ENCODE results near the gene KIF16B. TPM values are rescaled to one million over a fixed set of nuclear protein-coding genes. Genes with fewer than 3 reads are reported as not detected.

Gene KIF16B
- total RNA-seq, 6 experiments from 2014 or later = 0.31 to 3.4 (median 3.2) TPM

DNA sequence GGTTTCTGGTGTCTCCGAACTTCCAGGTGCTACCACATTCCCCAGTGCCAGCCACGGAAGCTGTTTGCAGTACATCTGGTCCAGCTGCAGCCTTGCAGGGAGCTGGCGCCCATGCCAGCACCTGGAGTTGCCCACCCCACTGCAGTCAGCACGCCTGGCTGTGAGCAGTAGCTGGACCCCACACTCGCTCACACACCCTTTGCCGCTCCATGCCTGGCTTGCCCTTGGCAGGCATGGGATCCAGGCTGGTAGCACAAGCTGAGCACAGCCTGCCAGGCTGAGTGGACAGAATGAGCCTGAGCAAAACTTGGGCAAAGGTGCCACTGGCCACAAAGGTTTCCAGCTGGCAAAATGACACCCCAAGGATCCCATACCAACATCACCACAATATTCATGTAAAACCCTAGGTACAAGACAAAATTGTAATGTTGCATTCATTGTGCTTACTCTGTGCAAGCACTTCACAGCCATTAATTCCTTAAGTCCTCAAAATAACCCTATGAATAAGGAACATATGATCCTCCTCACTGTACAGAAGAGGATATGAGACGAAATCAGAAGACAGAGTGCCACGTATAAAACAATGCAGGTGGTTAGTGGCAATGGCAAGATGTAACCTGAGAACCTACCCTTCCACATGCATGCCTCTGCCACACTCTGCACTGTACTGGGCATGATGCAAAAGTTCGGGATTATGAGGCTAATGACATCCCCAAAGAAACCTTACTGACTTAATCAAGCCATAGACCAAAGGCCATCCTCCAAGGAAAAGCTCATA, 18.3 kb downstream of the KIF16B start:
- Mint-ChIP-seq H3K4me1 (ENCODE audit: low read depth) (no peaks in the 10 kb centered on the region), H3K27me3 (ENCODE audit: insufficient read depth) (no peaks in the 10 kb centered on the region; the same call in 1 of the 2 replicates), H3K36me3 (ENCODE audit: low read depth) (no peaks in the 10 kb centered on the region), H3K4me3 (no peak overlapping the region), H3K9me3 (peaks cover 46% of the 10 kb centered on the region), H3K27ac (no peak overlapping the region)
- DNase-seq = no peak
- TF ChIP-seq, protein P1, sequence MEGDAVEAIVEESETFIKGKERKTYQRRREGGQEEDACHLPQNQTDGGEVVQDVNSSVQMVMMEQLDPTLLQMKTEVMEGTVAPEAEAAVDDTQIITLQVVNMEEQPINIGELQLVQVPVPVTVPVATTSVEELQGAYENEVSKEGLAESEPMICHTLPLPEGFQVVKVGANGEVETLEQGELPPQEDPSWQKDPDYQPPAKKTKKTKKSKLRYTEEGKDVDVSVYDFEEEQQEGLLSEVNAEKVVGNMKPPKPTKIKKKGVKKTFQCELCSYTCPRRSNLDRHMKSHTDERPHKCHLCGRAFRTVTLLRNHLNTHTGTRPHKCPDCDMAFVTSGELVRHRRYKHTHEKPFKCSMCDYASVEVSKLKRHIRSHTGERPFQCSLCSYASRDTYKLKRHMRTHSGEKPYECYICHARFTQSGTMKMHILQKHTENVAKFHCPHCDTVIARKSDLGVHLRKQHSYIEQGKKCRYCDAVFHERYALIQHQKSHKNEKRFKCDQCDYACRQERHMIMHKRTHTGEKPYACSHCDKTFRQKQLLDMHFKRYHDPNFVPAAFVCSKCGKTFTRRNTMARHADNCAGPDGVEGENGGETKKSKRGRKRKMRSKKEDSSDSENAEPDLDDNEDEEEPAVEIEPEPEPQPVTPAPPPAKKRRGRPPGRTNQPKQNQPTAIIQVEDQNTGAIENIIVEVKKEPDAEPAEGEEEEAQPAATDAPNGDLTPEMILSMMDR (IDR thresholded peaks at IDR 0.05) = no peak

DNA sequence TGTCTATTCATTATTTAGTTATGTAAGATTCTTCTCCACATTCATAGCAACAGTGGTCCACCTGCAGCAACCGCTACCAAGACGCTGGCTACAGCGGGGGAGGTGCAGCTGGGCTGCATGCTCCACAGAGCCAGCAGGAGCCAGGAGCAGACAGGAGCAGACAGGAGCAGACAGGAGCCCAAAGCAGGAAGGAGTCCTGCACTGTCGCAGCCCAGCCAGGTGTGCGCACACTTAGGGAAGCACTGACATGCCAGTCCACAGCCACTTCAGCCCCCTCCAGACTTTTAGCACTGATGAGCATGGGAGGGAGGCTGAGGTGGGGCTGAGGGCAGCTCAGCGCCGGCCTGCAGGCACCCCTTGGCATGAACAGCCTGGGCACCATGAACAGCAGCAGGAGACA, 19.6 kb downstream of the KIF16B start:
- Mint-ChIP-seq H3K4me1 (ENCODE audit: low read depth) (no peaks in the 10 kb centered on the region), H3K9me3 (peaks cover 46% of the 10 kb centered on the region), H3K27me3 (ENCODE audit: insufficient read depth) (no peaks in the 10 kb centered on the region; the same call in 1 of the 2 replicates), H3K36me3 (ENCODE audit: low read depth) (no peaks in the 10 kb centered on the region), H3K4me3 (no peak overlapping the region), H3K27ac (no peak overlapping the region)
- TF ChIP-seq, protein P1 (IDR thresholded peaks at IDR 0.05) = no peak
- no peak for DNase-seq

DNA sequence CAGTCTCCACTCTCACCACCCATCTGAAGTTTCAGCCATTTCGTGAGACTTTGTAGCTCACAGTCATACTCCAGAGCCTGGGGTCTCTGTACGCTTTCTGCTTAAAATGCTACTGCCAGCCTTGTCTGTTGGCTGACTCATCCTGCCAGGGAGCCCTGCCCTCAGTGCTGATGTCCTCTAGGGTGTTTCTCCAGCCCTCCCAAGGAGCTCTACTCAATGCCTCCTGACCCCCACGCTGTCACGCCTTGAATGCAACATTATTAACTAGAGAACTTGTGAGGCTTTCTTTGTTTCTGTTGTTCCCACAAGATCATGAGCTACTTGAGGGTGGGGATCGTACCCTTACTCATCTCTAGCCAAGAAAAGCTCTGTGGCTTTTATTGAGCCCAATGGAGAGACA, 20.1 kb downstream of the KIF16B start:
- TF ChIP-seq, protein P1 (IDR thresholded peaks at IDR 0.05) = no peak
- Mint-ChIP-seq H3K27me3 (ENCODE audit: insufficient read depth) (no peaks in the 10 kb centered on the region; the same call in 1 of the 2 replicates), H3K4me1 (ENCODE audit: low read depth) (no peaks in the 10 kb centered on the region), H3K9me3 (peaks cover 49% of the 10 kb centered on the region), H3K27ac (no peak overlapping the region), H3K4me3 (no peak overlapping the region), H3K36me3 (ENCODE audit: low read depth) (no peaks in the 10 kb centered on the region)
- DNase-seq = no peak

DNA sequence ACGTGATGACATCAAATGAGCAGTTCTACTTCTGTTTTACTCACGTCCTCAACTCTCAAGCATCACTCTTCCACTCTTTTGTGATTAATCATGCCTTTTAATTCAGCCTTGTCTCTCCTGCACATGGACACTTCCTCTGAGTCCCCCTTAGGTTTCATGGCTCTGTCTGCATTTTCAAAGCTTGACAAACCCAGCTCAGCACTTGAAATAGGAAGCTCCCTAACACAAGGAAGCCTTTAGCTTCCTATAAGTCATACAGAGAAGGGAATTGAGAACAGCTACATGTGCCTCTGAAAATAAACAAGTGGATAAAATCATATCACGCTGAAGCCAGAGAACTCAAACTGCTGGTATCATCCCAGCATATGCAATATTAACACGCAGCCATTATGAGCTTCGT, 21.2 kb downstream of the KIF16B start:
- TF ChIP-seq, protein P1 (IDR thresholded peaks at IDR 0.05) = no peak
- H3K27ac Mint-ChIP-seq = no peak overlapping the region
- DNase-seq = no peak
- peaks cover 41% of the 10 kb centered on the region for H3K9me3 Mint-ChIP-seq
- H3K36me3 Mint-ChIP-seq (ENCODE audit: low read depth) = no peaks in the 10 kb centered on the region
- H3K27me3 Mint-ChIP-seq (ENCODE audit: insufficient read depth) = no peaks in the 10 kb centered on the region; the same call in 1 of the 2 replicates
- no peak overlapping the region for H3K4me3 Mint-ChIP-seq
- H3K4me1 Mint-ChIP-seq (ENCODE audit: low read depth) = no peaks in the 10 kb centered on the region

DNA sequence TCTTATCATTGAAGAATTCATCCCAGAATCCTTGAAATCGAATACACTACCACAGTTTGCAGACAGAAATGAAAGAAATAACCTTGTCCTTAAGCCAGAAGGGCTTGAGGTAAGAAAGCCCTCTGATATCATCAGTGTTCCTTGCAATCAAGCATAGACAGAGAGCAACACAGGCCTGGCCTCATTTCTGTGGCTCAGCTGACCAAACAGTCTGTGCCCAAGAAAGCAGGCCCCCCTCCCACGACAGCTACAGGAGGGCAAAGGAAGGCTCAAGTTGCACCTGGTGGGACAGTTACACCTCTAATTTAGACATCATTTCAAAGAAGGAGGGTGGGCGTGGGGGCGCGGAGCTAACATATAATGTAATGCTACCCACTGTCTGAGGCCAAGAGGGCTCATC, 21.6 kb downstream of the KIF16B start:
- TF ChIP-seq, protein P1 (IDR thresholded peaks at IDR 0.05) = no peak
- no peak overlapping the region for H3K4me3 Mint-ChIP-seq
- DNase-seq = no peak
- H3K27ac Mint-ChIP-seq = no peak overlapping the region
- no peaks in the 10 kb centered on the region for H3K36me3 Mint-ChIP-seq (ENCODE audit: low read depth)
- H3K4me1 Mint-ChIP-seq (ENCODE audit: low read depth) = no peaks in the 10 kb centered on the region
- H3K27me3 Mint-ChIP-seq (ENCODE audit: insufficient read depth) = no peaks in the 10 kb centered on the region; the same call in 1 of the 2 replicates
- peaks cover 38% of the 10 kb centered on the region for H3K9me3 Mint-ChIP-seq
